B cell (primary cell): ENCODE data around the gene RNF217. TPM values are rescaled to one million over a fixed set of nuclear protein-coding genes. Genes with fewer than 3 reads are reported as not detected.

Experiments used
- ATAC-seq: fragments of 200-7000 bp; cut with Tn5 transposase; one replicate; pipeline ENCODE4 v1.10.0; 2021; ENCODE audit warnings: low read depth, mild to moderate bottlenecking, moderate number of reproducible peaks, moderate library complexity
- CTCF ChIA-PET: fragments of 350-600 bp; sonication (Branson Sonifier 250); formaldehyde crosslinking; loops from one replicate; lab custom pipeline; 2021; ENCODE audit warnings: antibody characterized with exemption, inconsistent platforms; lab: Charles Lee
- POLR2A ChIA-PET: fragments of 350-600 bp; sonication (Branson Sonifier 250); formaldehyde crosslinking; loops from one replicate; lab custom pipeline; 2021; ENCODE audit warnings: antibody characterized with exemption; lab: Charles Lee
- DNase-seq: peaks from one replicate; pipeline ENCODE4 v3.0.0; 2013
- H2AFZ ChIP-seq: 2 replicates; pipeline ENCODE4 v1.6.1; 2012; ENCODE audit warnings: mild to moderate bottlenecking, low read depth, low read length; ENCODE audit not compliant: insufficient read depth, poor library complexity, severe bottlenecking
- H3K27ac ChIP-seq, 2 donors: 1 replicate in 1 of 2; 2 replicates in 1 of 2; pipeline ENCODE4 v1.5.1; 2012 to 2013; ENCODE audit warnings: low read length in 2 of 2, mild to moderate bottlenecking in 2 of 2, moderate library complexity in 1 of 2
- H3K27me3 ChIP-seq, 4 experiments: fragments of 200-600 bp in 1 of 4; sonication (generic) in 1 of 4; replicated peaks in 1 of 4; 1 replicate in 2 of 4; 2 replicates in 2 of 4; pipeline versions ENCODE4 v1.6.1 to v1.7.0; 2013 to 2016; ENCODE audit warnings: low read length in 3 of 4, mild to moderate bottlenecking in 2 of 4, mixed read lengths in 1 of 4, moderate library complexity in 1 of 4; ENCODE audit not compliant: insufficient read depth in 4 of 4, control insufficient read depth in 3 of 4; ENCODE audit errors: control extremely low read depth in 1 of 4
- H3K36me3 ChIP-seq, 2 experiments: replicated peaks in 1 of 2; 1 replicate in 1 of 2; 2 replicates in 1 of 2; pipeline versions ENCODE4 v1.6.1 to v1.7.1; 2013; ENCODE audit warnings: low read length in 1 of 2; ENCODE audit not compliant: insufficient read depth in 2 of 2, control insufficient read depth in 1 of 2; ENCODE audit errors: control extremely low read depth in 1 of 2, extremely low read depth in 1 of 2
- H3K4me1 ChIP-seq, 2 donors: fragments of 200-600 bp in 1 of 2; sonication (generic) in 1 of 2; 1 replicate in 1 of 2; 2 replicates in 1 of 2; pipeline versions ENCODE4 v1.5.1 to v1.6.1; 2013 to 2017; ENCODE audit warnings: low read length in 2 of 2; ENCODE audit not compliant: control insufficient read depth in 2 of 2, insufficient read depth in 2 of 2
- H3K4me2 ChIP-seq: replicated peaks from 2 replicates; pipeline ENCODE3; 2012; ENCODE audit warnings: mild to moderate bottlenecking, low read depth, low read length; ENCODE audit not compliant: poor library complexity, severe bottlenecking
- H3K4me3 ChIP-seq, 5 experiments: fragments of 200-600 bp in 1 of 5; sonication (generic) in 1 of 5; 1 replicate in 3 of 5; 2 replicates in 2 of 5; pipeline versions ENCODE4 v1.5.1 to v1.7.0; 2011 to 2016; ENCODE audit warnings: low read length in 4 of 5, mild to moderate bottlenecking in 4 of 5, low read depth in 2 of 5, control low read depth in 1 of 5, moderate library complexity in 1 of 5; ENCODE audit not compliant: insufficient read depth in 1 of 5; ENCODE audit errors: control extremely low read depth in 1 of 5, extremely low read depth in 1 of 5
- H3K79me2 ChIP-seq: fragments of 200-600 bp; sonication (generic); one replicate; pipeline ENCODE4 v1.6.0; 2016; ENCODE audit warnings: low read length; ENCODE audit not compliant: control insufficient read depth, insufficient read depth
- H3K9ac ChIP-seq: fragments of 200-600 bp; sonication (generic); 2 replicates; pipeline ENCODE4 v1.6.1; 2017; ENCODE audit warnings: mild to moderate bottlenecking, low read length, moderate library complexity
- H3K9me3 ChIP-seq, 3 donors: one replicate each; pipeline versions ENCODE4 v1.6.1 to v1.7.1; 2013; ENCODE audit warnings: low read length in 2 of 3; ENCODE audit not compliant: control insufficient read depth in 2 of 3, insufficient read depth in 1 of 3; ENCODE audit errors: control extremely low read depth in 1 of 3
- H4K20me1 ChIP-seq: 2 replicates; pipeline ENCODE4 v1.6.0; 2012; ENCODE audit warnings: mild to moderate bottlenecking, low read length; ENCODE audit not compliant: insufficient read depth, control insufficient read depth, poor library complexity, severe bottlenecking
- H3K27ac Mint-ChIP-seq: one replicate; pipeline ENCODE4 v1.8.0; 2021; ENCODE audit warnings: mixed read lengths
- H3K27me3 Mint-ChIP-seq: one replicate; pipeline ENCODE4 v1.8.0; 2021; ENCODE audit warnings: mixed read lengths
- H3K4me1 Mint-ChIP-seq: one replicate; pipeline ENCODE4 v1.8.0; 2021; ENCODE audit warnings: mixed read lengths
- H3K4me3 Mint-ChIP-seq: one replicate; pipeline ENCODE4 v1.8.0; 2021; ENCODE audit warnings: mixed read lengths
- H3K9me3 Mint-ChIP-seq: one replicate; pipeline ENCODE4 v1.8.0; 2022; ENCODE audit warnings: mixed read lengths; ENCODE audit not compliant: insufficient read depth
- EZH2 ChIP-seq: IDR thresholded peaks from 2 replicates; pipeline ENCODE4 v1.6.1; 2012; ENCODE audit warnings: borderline replicate concordance, low read depth, mild to moderate bottlenecking, moderate library complexity, low read length; ENCODE audit not compliant: insufficient read depth, poor library complexity, severe bottlenecking
- WGBS: methylation state at CpG from one replicate; pipeline ENCODE4 v1.1.5; 2013; ENCODE audit warnings: missing lambda C conversion rate; ENCODE audit not compliant: insufficient coverage; 5-methylcytosine and 5-hydroxymethylcytosine counted together
- intact Hi-C: fragments of 100-400 bp; cut with micrococcal nuclease; formaldehyde crosslinking; loops from one replicate; pipeline ENCODE4 v1.10.0; 2022
- polyA plus RNA-seq: library from polyadenylated mRNA; depleted of rRNA; stranded (reverse); fragments of >200 nt; gene quantifications from 2 replicates; pipeline ENCODE4 v1.2.3, GENCODE V29; 2012
- total RNA-seq, 2 donors: library from RNA; stranded (reverse); fragments of 120-200 nt in 1 of 2; gene quantifications; 1 replicate in 1 of 2; 2 replicates in 1 of 2; pipeline versions ENCODE4 v1.2.3 to v1.2.4, GENCODE V29; 2013 to 2022
- TF ChIP-seq, protein P1 (sequence below): fragments of 200-600 bp; IDR thresholded peaks from one replicate; pipeline ENCODE4 v1.8.0; 2022; ENCODE audit warnings: antibody characterized with exemption, mild to moderate bottlenecking

The RNF217 gene
- total and polyA plus RNA-seq, 2 donors (not counting 1 experiment from before 2014, with no cell fraction given): 0.03 TPM; not detected in 1

DNA sequence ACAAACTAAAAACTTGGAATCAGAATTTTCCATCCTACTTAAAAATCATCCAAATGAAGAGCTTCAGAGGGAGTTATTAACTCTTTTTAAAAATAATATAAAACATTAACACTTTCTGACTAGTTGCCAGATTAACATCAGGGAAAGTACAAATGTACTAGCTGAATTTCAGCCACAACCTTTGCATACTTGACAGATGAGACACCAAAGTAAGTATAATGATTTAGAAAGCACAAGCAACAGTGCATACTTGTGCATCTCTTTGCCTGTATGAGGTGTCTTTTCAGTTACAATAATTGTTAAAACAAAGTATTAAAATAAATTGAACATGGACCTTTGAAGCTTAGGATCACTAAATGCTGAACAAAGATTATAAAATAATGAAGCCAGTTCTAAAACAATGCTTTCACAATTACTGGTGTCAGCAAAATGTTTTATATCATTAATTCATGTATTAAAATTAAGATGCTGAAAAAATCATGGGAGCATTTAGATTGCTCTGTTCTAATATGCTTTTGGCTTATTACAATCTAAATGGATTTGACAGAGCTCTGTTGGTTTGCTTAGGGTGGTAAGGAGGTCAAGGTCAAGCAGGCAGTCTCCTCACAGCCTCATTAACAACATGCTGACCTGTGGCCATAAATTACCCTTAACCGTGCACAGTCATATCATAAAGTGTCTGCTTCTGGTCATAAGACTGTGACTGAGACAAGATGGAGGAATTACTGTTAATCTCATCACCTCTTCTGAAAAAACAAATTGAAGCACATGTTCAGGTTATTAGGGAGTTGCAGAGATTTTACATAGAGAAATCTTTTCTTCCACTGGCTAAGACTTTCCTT, 15.1 kb downstream of the RNF217 start:
- DNase-seq: no peak
- Histone ChIP-seq H3K79me2 (no peaks in the 10 kb centered on the region), H3K27ac (no peak overlapping the region), H2AFZ (no peak overlapping the region), H3K4me1 (no peaks in the 10 kb centered on the region), H3K27me3 (no peaks in the 10 kb centered on the region), H4K20me1 (no peaks in the 10 kb centered on the region), H3K9ac (no peak overlapping the region), H3K4me2 (no peak overlapping the region), H3K4me3 (no peak overlapping the region), H3K36me3 (no peaks in the 10 kb centered on the region), H3K9me3 (peaks cover 0 to 15% (median 8%) of the 10 kb centered on the region in 3 donors)
- no CpG with 5 or more reads among the region's 1 CpG for WGBS
- no peaks in the 10 kb centered on the region for H3K4me1 Mint-ChIP-seq
- H3K27ac Mint-ChIP-seq: no peak overlapping the region
- H3K27me3 Mint-ChIP-seq: no peaks in the 10 kb centered on the region
- CTCF ChIA-PET: no interaction called here
- POLR2A ChIA-PET: no interaction called here
- H3K4me3 Mint-ChIP-seq: no peak overlapping the region
- TF ChIP-seq, protein P1, sequence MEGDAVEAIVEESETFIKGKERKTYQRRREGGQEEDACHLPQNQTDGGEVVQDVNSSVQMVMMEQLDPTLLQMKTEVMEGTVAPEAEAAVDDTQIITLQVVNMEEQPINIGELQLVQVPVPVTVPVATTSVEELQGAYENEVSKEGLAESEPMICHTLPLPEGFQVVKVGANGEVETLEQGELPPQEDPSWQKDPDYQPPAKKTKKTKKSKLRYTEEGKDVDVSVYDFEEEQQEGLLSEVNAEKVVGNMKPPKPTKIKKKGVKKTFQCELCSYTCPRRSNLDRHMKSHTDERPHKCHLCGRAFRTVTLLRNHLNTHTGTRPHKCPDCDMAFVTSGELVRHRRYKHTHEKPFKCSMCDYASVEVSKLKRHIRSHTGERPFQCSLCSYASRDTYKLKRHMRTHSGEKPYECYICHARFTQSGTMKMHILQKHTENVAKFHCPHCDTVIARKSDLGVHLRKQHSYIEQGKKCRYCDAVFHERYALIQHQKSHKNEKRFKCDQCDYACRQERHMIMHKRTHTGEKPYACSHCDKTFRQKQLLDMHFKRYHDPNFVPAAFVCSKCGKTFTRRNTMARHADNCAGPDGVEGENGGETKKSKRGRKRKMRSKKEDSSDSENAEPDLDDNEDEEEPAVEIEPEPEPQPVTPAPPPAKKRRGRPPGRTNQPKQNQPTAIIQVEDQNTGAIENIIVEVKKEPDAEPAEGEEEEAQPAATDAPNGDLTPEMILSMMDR: no peak
- no peak for TF ChIP-seq EZH2
- peaks cover 9% of the 10 kb centered on the region for H3K9me3 Mint-ChIP-seq
- no peak for ATAC-seq
- intact Hi-C loops: no loop called here
